ENCODE data around the gene SGCB. TPM values are rescaled to one million over a fixed set of nuclear protein-coding genes. Genes with fewer than 3 reads are reported as not detected.

The SGCB gene
- total RNA-seq, 1 donor from 2014 or later: 70.2 TPM

DNA sequence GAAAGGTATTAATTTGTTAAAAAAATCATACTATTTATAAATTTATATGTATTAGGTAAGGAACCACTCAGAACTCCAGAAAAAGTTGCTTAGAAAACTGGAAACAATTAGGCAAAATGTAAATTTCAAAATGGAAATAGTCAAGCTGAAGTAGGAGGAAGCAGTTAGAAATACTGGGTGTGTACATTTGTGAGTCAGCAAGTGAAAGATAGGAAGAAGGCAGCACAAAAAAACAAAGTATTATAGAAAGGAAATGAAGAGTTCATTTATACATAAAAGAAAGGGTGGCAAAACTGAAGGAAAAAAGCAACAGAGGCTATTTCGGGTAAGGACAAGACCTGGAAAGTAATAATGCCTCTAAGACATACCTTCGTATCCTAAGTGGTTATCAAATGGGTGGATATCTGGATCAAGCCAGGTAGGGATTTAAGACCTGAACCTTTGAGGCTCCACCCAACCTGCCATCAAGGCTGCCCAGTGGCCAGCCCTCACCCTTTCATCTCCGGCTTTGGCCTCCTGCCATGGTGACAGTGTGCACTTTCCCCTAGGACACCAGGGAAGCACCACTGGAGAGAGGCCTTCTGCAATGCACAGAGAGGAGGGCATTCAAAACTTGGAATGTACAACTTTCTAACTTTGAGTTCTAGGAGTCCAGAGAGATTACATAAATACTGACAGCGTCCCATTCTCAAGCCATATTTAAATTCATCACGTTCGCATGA lies 18.0 kb downstream of the SGCB start, which contains the start of gene LRRC66:
LRRC66 (minus strand) TSS at position 428 of the 722 bp plus-strand sequence. CDS start 2,750 bp downstream, outside the sequence.
- no peak for DNase-seq (ENCODE audit: low read depth)

DNA sequence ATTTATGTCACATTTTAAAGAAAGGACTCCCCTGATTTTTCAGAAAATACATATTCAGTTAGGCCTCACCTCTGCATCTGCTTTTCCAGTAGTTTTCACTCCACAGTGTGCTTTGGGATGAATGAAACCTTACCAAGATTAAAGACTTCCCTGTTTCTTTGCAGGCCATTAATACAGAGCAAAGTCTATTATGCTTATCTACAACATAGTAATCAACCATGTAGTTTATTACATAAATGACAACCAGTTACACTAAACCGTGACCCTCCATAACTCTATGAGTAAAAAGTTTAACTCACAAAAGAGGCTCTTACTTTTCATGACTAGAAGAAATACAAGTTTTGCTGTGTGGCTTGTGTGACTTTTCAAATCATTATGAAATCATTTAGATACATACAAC lies 20.3 kb downstream of the SGCB start:
- DNase-seq (ENCODE audit: low read depth): no peak

DNA sequence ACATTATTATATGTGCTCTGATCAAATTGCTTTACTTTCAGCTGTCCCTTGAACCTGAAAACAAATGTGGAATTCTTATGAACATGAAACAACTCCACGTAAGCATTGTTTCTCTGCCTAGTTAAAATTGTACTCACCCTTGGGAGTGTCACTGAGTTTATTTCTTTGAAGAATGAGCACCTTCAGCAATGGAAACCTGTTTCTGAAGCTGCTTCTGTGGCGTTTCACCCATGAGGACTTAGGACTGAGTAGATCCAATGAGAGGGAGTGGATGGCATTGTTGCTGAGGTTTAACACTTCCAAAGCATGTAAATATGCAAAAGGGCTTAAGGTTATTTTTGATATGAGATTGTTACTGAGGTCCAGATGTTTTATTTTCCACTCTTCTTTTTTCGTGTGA lies 21.1 kb downstream of the SGCB start:
- DNase-seq (ENCODE audit: low read depth): no peak

DNA sequence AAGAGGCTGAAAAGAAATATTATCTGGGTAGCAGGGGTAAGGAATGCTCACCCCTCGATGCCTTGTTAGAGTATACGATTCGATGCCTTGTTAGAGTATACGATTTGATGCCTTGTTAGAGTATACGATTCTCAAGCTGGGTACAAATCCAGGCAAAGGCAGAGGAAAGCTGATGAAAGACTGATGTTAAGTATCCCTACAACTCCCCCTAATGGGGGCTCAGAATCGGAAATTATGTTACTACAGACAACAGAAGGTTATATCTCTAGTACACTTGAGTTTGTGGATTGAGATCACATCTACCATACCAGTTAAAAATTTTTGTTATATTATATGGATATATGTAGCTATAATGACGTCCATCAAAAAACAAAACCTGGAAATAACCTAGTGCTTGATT lies 22.7 kb downstream of the SGCB start:
- DNase-seq (ENCODE audit: low read depth): peak; percentile 28

DNA sequence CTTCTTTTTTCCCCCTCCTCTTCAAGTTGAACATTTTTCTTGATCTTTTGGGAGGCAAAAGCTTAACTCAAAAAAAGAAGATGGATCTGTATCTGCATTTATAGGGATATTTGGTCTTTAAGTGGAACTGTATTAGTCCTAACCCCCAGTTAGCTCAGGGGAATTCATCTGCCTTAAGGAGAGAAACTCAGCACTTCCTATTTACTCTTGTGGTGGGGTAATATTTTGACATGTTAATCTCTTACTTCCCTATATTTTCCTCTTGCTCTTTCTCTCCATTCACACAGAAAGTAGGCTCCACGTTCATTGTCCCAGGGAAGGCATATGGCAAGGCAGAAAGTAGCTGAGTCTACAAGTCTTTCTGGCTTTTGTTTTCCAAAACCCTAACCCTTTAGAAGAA lies 23.2 kb downstream of the SGCB start:
- no peak for DNase-seq (ENCODE audit: low read depth)

DNA sequence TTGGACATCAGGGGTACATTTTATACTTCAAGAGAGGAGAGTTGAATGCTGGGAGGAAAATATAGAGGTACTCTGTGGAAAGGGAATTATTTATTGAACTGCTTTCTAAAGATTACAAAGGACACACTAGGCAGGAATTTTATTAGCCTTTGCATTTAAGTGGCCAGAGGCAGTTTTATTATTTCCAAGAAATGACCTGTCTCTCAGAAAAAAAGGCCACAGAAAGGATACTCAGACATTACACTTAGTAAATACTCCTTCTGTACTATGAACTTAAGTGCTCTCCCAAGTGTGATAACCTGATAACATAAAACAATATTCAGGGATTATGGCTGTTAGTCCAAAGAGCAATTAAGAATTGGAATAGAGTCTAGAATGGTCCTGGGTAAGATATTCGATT lies 25.4 kb downstream of the SGCB start:
- no peak for DNase-seq (ENCODE audit: low read depth)

DNA sequence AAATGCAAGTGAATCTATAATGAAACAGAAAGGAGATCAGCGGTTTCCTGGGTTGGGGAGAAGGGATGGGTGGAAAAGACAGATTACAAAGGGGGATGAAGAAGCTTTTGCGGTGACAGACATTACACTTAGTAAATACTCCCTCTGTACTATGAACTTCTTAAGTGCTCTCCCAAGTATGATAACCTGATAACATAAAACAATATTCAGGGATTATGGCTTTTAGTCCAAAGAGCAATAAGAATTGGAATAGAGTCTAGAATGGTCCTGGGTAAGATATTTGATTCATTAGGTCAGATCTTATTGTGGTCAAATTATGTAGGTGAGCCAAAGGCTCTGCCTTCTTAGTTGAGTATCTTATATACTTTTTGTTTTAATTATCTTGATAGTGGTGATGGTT lies 27.1 kb downstream of the SGCB start:
- DNase-seq (ENCODE audit: low read depth): no peak

DNA sequence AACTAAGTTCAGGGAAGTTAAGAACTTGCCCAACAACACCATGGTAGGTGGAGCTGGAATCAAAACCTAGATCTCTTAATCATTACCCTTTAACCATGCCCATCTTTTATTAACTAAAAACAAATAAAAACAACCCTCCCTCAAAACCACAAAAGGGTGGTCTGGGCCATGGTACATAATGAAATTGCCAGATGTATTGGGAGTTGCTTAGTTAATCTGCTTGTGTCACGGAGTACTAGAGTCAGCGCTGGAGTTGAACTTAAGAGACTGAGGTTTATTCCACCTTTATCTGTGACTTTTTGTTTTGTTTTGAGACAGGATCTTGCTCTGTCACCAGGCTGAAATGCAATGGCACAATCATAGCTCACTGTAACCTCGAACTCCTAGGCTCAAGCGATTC lies 31.2 kb downstream of the SGCB start:
- DNase-seq (ENCODE audit: low read depth): no peak

DNA sequence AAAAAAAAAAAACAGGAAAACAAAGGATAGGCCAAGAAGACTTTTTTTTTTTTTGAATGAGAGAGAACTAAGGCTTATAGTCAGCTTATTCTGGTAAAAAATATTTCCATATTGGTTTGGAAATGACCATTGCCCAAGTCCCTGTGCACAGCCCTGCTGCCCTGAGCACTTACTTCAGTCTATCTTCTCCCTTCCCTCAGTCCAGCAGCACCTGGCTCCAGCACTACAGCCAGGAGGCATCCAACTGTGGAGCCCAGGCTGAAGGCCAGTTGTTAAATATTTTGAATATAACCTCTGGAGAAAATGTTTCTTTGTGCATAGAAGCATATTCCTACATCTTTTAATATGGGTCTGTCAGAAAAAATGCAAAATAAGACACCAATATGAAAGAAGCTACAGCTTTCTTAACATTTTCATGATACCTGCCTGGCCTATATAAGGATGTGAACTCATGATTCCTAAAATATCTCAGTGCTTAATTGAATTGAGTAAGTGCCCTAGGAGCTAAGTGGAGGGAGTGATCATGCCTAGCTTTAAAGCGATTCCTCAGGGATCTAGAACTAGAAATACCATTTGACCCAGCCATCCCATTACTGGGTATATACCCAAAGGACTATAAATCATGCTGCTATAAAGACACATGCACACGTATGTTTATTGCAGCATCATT lies 32.4 kb downstream of the SGCB start:
- no peak for DNase-seq (ENCODE audit: low read depth)

DNA sequence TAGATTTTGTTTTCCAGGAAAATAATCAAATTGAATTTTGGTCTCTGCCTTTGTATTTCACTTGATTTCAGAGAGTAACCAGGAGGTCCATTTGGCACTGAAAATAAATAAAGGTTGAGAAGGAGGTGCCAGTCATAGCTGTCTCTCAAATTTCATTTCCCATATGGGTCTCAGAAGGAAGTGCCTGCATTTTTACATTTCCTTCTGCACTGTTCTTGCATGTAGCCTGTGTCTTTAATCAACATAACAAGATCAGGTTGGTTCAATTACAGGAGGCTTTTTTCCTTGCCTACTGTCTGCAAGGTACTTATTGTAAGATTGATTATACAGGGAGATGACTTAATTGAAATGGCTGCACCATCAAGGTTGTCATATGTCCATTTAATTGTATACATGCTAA lies 33.7 kb downstream of the SGCB start:
- no peak for DNase-seq (ENCODE audit: low read depth)

DNA sequence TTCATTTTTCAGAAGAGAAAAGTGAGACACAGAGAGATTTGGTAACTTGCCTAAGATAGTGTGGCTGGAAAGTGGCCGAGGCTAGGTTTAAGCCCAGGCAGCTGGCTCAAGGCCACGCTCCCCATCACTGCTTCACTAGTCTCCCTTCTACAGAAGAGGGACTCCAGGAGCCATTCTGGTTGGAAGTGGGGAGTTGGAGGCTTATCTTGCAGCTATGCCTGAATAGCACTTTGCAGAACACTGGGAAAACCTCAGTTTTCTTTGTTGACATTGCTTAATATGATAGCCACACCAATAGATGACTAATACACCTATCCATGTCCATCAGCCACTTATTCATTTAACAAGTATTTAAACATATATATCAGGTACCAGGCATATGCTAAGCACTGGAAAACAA lies 36.5 kb downstream of the SGCB start:
- no peak for DNase-seq (ENCODE audit: low read depth)

DNA sequence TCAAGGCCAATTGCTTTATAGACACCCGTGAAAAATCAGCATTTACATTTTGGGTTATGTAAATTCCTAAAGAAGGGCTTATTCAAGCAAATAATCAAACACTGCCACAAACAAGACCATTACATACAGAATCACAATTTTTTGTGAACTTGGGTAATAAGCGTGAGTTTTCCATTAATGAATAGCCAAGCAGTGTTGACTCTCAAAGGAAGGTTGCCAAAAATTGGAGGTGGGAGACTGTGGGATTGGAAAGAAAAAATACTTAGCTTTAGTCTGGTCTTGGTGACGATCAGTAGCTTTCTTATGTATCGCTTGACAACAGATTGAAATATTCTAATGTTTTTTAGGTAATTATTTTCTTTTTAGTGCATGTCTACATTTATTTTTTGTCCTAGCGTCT lies 38.8 kb downstream of the SGCB start:
- no peak for DNase-seq (ENCODE audit: low read depth)

DNA sequence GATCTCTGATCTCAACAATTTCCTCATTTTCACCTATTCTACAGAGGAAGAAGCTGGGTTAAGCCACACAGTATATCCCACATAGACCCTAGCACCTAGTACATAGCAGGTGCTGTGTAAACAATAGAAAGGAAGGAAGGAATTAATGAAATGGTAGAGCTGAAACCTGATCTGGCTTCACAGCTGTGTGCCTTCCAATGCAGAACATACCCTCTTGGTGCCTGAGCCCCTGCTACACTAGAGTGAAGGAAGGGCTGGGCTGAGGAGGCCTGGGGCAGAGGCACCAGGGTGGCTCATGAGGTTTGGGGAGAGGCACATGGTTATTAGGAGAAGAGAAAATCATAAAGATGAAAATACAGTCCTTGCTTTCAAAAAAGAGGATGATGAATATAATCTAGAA lies 39.3 kb downstream of the SGCB start:
- no peak for DNase-seq (ENCODE audit: low read depth)

DNA sequence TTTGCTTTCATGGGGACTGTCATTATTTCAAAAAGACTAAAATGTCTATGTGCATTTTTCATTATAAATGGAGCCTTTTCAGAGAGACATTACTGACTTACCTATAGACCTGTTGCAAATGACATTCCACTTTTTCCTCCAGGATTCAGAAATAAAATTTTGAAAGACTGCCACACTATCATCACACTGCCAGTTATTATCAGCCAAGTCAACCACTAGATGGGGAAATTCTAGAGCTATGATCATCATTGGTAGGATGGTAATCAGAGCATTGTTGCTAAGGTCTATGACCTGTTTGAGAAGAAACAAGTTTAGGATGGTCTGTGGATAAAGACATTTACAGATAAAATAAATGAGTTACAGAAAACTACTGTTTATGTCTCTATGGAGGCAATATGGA lies 40.5 kb downstream of the SGCB start:
- no peak for DNase-seq (ENCODE audit: low read depth)

DNA sequence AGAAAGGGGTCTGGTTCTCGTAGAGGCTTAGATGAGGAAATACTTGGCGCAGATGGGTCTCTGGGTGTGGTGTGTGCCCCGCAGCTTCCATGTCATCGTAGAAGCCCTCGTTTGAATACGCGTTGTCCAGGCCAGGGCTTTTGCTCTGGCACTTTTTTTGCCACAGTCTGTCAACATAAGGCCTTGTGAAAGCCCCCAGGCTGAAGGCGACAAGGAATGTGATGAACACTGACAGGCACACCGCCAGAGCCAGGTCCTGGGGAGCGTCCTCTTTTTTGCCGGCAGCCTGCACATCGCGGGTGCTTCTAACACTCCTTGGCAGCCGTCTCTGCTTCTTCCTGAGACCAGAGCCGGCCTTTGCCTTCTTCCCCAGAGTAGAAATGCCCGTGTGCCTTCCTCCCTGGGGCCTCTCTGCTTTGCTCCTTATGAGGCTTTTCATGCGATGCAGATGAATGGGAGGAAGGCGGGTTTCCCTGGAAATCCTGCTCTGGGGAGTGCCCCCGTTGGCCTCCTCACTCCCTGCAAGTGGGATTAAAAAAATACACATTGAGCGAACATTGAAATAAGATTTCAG lies 42.4 kb downstream of the SGCB start:
- no peak for DNase-seq (ENCODE audit: low read depth)

Other genes starting within 250 kb of the SGCB start
- 26.4 and 36.8 TPM in 2 replicates for gene DCUN1D4, start 195.1 kb downstream of the SGCB start, total RNA-seq
- gene LRRC66, start 17.9 kb downstream of the SGCB start, total RNA-seq: 0.94 and 2.2 TPM in 2 replicates
- gene SPATA18, start 13.0 kb upstream of the SGCB start, total RNA-seq: not detected in 2 replicates

All from myocyte (in vitro differentiated cells).